K562 (cell line): ENCODE data around the gene TMEM30A. TPM values are rescaled to one million over a fixed set of nuclear protein-coding genes. Genes with fewer than 3 reads are reported as not detected.

Source experiments
- ARNT ChIP-seq, 2 experiments: fragments of 450-650 bp; IDR thresholded peaks; 2 replicates each; pipeline ENCODE4 v1.6.1; 2016; ENCODE audit warnings: mild to moderate bottlenecking in 1 of 2
- JUND ChIP-seq, 2 experiments: IDR thresholded peaks; 2 replicates in 1 of 2; 3 replicates in 1 of 2; pipeline ENCODE4 v1.6.1; 2011; ENCODE audit warnings: borderline replicate concordance in 2 of 2, low read depth in 2 of 2, low read length in 2 of 2, improper control_type of control experiment in 1 of 2, missing biosample characterization in 1 of 2, missing genetic modification characterization in 1 of 2, missing genetic modification reagents in 1 of 2
- NRF1 ChIP-seq, 2 experiments: fragments of 450-650 bp; IDR thresholded peaks in 1 of 2; conservative IDR thresholded peaks in 1 of 2; 2 replicates each; pipeline ENCODE4 v1.6.1; 2014; ENCODE audit warnings: mild to moderate bottlenecking in 2 of 2
- SOX6 ChIP-seq: fragments of 450-650 bp; IDR thresholded peaks from 2 replicates; pipeline ENCODE4 v1.6.1; 2014; ENCODE audit warnings: mild to moderate bottlenecking
- STAT5A ChIP-seq: IDR thresholded peaks from 2 replicates; pipeline ENCODE4 v1.6.1; 2012; ENCODE audit warnings: low read length, inconsistent platforms, borderline replicate concordance
- polyA plus RNA-seq, 8 experiments: library from polyadenylated mRNA; depleted of rRNA in 4 of 8; stranded (reverse) in 5 of 8; unstranded in 3 of 8; fragments of >200 nt; fragmentation: Nextera tagmentation in 2 of 8; fragmentation: Illumina TruSeq in 1 of 8; extraction: Ambion mirVana in 2 of 8; extraction: Trizol in 1 of 8; gene quantifications; 2 replicates each; pipeline versions ENCODE4 v1.2.1 to v1.2.3, GENCODE V29; 2011 to 2014; ENCODE audit warnings: inconsistent platforms in 1 of 8, missing spikeins in 1 of 8
- total RNA-seq, 7 experiments: library from RNA; depleted of rRNA in 6 of 7; stranded (reverse); fragments of >200 nt in 6 of 7; fragmentation: Illumina TruSeq in 2 of 7; extraction: Trizol in 2 of 7; gene quantifications; 2 replicates each; pipeline versions ENCODE4 v1.2.1 to v1.2.3, GENCODE V29; 2011 to 2021; ENCODE audit warnings: low replicate concordance in 1 of 7
- TF ChIP-seq, protein P1 (sequence below): sonication (generic); formaldehyde crosslinking; IDR thresholded peaks from 2 replicates; pipeline ENCODE4 v1.8.0; 2022; ENCODE audit warnings: mild to moderate bottlenecking, missing genetic modification reagents
- TF ChIP-seq, protein P2 (sequence below): IDR thresholded peaks from 2 replicates; pipeline ENCODE4 v1.6.1; 2012; ENCODE audit warnings: low read depth, low read length, improper control_type of control experiment, borderline replicate concordance
- TF ChIP-seq, protein P3 (sequence below): sonication (generic); formaldehyde crosslinking; IDR thresholded peaks from 2 replicates; pipeline ENCODE4 v1.8.0; 2022; ENCODE audit warnings: mild to moderate bottlenecking, missing genetic modification reagents
- TF ChIP-seq, protein P4 (sequence below), 2 experiments: IDR thresholded peaks; 2 replicates each; pipeline ENCODE4 v1.6.1; 2012; ENCODE audit warnings: improper control_type of control experiment in 2 of 2, low read depth in 2 of 2, low read length in 2 of 2, borderline replicate concordance in 1 of 2
- TF ChIP-seq, protein P5 (sequence below): sonication (generic); formaldehyde crosslinking; IDR thresholded peaks from 2 replicates; pipeline ENCODE4 v1.8.1; 2023; ENCODE audit warnings: mild to moderate bottlenecking, missing genetic modification reagents, moderate library complexity
- TF ChIP-seq, protein P6 (sequence below): fragments of 250-450 bp; sonication (Bioruptor Pico); IDR thresholded peaks from 2 replicates; pipeline ENCODE4 v1.9.0; 2021; ENCODE audit warnings: mild to moderate bottlenecking, inconsistent platforms

Gene TMEM30A
- total and polyA plus RNA-seq, 9 of the 15 experiments (the other 6 are each of a cell fraction or from before 2014, with no cell fraction given), result 6.5 to 31.2 (median 16.3) TPM

DNA sequence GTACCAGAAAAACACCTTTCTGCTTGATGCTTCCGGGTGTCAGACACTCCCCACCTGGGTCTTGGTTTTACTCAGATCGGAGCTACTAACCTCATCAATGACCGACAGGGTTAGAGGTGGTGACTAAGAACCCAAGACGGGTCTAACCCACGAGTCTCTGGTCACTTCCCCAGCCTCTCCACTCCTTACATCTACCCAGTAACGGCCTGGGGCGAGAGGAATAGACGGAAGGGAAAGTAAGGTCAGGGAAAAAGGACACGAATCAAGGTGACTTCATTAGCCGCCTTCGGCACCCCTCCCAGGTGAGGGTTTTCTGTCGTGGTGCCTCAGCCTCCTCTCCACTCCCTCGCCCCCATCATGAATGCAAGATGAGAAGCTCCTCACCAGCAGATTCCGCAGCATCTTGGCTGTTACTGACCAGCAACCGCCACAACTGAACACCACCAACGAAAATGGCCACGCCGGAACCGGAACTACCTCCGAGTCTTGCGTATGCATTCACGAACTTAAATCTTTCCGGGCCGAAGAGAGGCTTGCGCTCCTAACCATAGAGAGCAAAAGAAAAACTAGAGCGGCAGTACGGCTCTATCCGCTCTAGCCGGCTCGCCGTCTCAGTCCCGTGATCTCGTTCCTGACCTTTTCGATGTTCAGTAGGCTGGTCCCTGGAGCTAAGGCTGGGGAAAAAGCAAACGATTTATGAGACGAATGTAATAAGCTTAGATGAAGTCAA, 41.1 kb downstream of the TMEM30A start, which contains the start of gene COX7A2 (continued):
- TF ChIP-seq, protein P1, sequence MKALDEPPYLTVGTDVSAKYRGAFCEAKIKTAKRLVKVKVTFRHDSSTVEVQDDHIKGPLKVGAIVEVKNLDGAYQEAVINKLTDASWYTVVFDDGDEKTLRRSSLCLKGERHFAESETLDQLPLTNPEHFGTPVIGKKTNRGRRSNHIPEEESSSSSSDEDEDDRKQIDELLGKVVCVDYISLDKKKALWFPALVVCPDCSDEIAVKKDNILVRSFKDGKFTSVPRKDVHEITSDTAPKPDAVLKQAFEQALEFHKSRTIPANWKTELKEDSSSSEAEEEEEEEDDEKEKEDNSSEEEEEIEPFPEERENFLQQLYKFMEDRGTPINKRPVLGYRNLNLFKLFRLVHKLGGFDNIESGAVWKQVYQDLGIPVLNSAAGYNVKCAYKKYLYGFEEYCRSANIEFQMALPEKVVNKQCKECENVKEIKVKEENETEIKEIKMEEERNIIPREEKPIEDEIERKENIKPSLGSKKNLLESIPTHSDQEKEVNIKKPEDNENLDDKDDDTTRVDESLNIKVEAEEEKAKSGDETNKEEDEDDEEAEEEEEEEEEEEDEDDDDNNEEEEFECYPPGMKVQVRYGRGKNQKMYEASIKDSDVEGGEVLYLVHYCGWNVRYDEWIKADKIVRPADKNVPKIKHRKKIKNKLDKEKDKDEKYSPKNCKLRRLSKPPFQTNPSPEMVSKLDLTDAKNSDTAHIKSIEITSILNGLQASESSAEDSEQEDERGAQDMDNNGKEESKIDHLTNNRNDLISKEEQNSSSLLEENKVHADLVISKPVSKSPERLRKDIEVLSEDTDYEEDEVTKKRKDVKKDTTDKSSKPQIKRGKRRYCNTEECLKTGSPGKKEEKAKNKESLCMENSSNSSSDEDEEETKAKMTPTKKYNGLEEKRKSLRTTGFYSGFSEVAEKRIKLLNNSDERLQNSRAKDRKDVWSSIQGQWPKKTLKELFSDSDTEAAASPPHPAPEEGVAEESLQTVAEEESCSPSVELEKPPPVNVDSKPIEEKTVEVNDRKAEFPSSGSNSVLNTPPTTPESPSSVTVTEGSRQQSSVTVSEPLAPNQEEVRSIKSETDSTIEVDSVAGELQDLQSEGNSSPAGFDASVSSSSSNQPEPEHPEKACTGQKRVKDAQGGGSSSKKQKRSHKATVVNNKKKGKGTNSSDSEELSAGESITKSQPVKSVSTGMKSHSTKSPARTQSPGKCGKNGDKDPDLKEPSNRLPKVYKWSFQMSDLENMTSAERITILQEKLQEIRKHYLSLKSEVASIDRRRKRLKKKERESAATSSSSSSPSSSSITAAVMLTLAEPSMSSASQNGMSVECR (CRISPR knock-in tag), result peak; percentile 45; the same call in 1 of the 2 replicates
- TF ChIP-seq, protein P2, sequence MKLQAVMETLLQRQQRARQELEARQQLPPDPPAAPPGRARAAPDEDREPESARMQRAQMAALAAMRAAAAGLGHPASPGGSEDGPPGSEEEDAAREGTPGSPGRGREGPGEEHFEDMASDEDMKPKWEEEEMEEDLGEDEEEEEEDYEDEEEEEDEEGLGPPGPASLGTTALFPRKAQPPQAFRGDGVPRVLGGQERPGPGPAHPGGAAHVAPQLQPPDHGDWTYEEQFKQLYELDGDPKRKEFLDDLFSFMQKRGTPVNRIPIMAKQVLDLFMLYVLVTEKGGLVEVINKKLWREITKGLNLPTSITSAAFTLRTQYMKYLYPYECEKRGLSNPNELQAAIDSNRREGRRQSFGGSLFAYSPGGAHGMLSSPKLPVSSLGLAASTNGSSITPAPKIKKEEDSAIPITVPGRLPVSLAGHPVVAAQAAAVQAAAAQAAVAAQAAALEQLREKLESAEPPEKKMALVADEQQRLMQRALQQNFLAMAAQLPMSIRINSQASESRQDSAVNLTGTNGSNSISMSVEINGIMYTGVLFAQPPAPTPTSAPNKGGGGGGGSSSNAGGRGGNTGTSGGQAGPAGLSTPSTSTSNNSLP, result peak; percentile 68; the same call in 1 of the 2 replicates
- TF ChIP-seq, protein P3, sequence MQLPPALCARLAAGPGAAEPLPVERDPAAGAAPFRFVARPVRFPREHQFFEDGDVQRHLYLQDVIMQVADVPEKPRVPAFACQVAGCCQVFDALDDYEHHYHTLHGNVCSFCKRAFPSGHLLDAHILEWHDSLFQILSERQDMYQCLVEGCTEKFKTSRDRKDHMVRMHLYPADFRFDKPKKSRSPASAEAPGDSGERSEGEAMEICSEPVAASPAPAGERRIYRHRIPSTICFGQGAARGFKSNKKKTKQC (CRISPR knock-in tag), result 0 out of 2 replicates have a peak, but pooled peaks have one; percentile 52
- peak; percentile 53; the same call in 1 of the 2 replicates for TF ChIP-seq STAT5A
- TF ChIP-seq, protein P4, sequence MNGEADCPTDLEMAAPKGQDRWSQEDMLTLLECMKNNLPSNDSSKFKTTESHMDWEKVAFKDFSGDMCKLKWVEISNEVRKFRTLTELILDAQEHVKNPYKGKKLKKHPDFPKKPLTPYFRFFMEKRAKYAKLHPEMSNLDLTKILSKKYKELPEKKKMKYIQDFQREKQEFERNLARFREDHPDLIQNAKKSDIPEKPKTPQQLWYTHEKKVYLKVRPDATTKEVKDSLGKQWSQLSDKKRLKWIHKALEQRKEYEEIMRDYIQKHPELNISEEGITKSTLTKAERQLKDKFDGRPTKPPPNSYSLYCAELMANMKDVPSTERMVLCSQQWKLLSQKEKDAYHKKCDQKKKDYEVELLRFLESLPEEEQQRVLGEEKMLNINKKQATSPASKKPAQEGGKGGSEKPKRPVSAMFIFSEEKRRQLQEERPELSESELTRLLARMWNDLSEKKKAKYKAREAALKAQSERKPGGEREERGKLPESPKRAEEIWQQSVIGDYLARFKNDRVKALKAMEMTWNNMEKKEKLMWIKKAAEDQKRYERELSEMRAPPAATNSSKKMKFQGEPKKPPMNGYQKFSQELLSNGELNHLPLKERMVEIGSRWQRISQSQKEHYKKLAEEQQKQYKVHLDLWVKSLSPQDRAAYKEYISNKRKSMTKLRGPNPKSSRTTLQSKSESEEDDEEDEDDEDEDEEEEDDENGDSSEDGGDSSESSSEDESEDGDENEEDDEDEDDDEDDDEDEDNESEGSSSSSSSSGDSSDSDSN (IDR thresholded peaks at IDR 0.05; ENCODE audit: borderline replicate concordance in 1 of 2, low read depth in 2 of 2, low read length in 2 of 2), result 0 out of 4 replicates have a peak, but pooled peaks of 1 of the 2 experiments have one; percentile 55
- TF ChIP-seq, protein P5, sequence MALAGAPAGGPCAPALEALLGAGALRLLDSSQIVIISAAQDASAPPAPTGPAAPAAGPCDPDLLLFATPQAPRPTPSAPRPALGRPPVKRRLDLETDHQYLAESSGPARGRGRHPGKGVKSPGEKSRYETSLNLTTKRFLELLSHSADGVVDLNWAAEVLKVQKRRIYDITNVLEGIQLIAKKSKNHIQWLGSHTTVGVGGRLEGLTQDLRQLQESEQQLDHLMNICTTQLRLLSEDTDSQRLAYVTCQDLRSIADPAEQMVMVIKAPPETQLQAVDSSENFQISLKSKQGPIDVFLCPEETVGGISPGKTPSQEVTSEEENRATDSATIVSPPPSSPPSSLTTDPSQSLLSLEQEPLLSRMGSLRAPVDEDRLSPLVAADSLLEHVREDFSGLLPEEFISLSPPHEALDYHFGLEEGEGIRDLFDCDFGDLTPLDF (CRISPR knock-in tag), result 0 out of 2 replicates have a peak, but pooled peaks have one; percentile 17
- TF ChIP-seq NRF1 (conservative IDR thresholded peaks at IDR 0.05 in 1 of 2, IDR thresholded peaks at IDR 0.05 in 1 of 2), result peak; percentile 66 to 75
- TF ChIP-seq ARNT (IDR thresholded peaks at IDR 0.05), result peak in 1 of 2 experiments; percentile 19; a peak in 1 of 4 replicates
- peak; percentile 72 for TF ChIP-seq SOX6
- TF ChIP-seq JUND (IDR thresholded peaks at IDR 0.05; ENCODE audit: borderline replicate concordance, low read depth, low read length), result peak; percentile 74
- TF ChIP-seq JUND (tag; IDR thresholded peaks at IDR 0.05; ENCODE audit: borderline replicate concordance, low read depth, low read length), result no peak
- TF ChIP-seq, protein P6, sequence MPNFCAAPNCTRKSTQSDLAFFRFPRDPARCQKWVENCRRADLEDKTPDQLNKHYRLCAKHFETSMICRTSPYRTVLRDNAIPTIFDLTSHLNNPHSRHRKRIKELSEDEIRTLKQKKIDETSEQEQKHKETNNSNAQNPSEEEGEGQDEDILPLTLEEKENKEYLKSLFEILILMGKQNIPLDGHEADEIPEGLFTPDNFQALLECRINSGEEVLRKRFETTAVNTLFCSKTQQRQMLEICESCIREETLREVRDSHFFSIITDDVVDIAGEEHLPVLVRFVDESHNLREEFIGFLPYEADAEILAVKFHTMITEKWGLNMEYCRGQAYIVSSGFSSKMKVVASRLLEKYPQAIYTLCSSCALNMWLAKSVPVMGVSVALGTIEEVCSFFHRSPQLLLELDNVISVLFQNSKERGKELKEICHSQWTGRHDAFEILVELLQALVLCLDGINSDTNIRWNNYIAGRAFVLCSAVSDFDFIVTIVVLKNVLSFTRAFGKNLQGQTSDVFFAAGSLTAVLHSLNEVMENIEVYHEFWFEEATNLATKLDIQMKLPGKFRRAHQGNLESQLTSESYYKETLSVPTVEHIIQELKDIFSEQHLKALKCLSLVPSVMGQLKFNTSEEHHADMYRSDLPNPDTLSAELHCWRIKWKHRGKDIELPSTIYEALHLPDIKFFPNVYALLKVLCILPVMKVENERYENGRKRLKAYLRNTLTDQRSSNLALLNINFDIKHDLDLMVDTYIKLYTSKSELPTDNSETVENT, result peak; percentile 95
